Ascending aorta (tissue), 2 donors: ENCODE results near the gene POU3F2. TPM values are rescaled to one million over a fixed set of nuclear protein-coding genes. Genes with fewer than 3 reads are reported as not detected.
A peak's percentile ranks its signal among the peaks of the same experiment; 100 is the strongest.

Experiments
- DNase-seq, 2 donors: peaks; one replicate each; pipeline ENCODE4 v3.0.0-alpha.2; 2019; ENCODE audit warnings: low spot score in 2 of 2
- H3K27ac ChIP-seq, 2 donors: fragments of 200-600 bp; sonication (generic); one replicate each; pipeline ENCODE4 v1.5.1; 2016 to 2017; ENCODE audit warnings: mild to moderate bottlenecking in 1 of 2
- H3K27me3 ChIP-seq: fragments of 200-600 bp; sonication (generic); one replicate; pipeline ENCODE4 v1.5.1; 2017
- H3K36me3 ChIP-seq, 2 donors: fragments of 200-600 bp; sonication (generic); one replicate each; pipeline ENCODE4 v1.5.1; 2016
- H3K4me1 ChIP-seq, 2 donors: fragments of 200-600 bp; sonication (generic); one replicate each; pipeline ENCODE4 v1.5.1; 2016 to 2017; ENCODE audit warnings: mild to moderate bottlenecking in 1 of 2
- H3K4me3 ChIP-seq, 2 donors: fragments of 200-600 bp; sonication (generic); one replicate each; pipeline ENCODE4 v1.5.1; 2016 to 2017; ENCODE audit warnings: mild to moderate bottlenecking in 1 of 2
- H3K9me3 ChIP-seq, 2 donors: fragments of 200-600 bp; sonication (generic); one replicate each; pipeline ENCODE4 v1.5.1; 2016
- CTCF ChIP-seq, 3 experiments: fragments of 200-600 bp in 2 of 3; fragments of 450-650 bp in 1 of 3; sonication (generic) in 2 of 3; IDR thresholded peaks; one replicate each; pipeline ENCODE4 v1.5.1; 2016 to 2019; ENCODE audit warnings: antibody characterized with exemption in 3 of 3, mild to moderate bottlenecking in 1 of 3, moderate library complexity in 1 of 3
- intact Hi-C: fragments of 100-400 bp; cut with DNase I; formaldehyde crosslinking; loops from one replicate; pipeline ENCODE4 v1.15.1; 2023
- total RNA-seq: library from RNA; depleted of rRNA; stranded (reverse); fragments of >200 nt; gene quantifications from one replicate; pipeline ENCODE4 v1.1.0, GENCODE V29; 2016

The POU3F2 gene
- total RNA-seq, 1 donor from 2014 or later = not detected

GRCh38 chr6:98827295-98828159, 6.8 kb upstream of the POU3F2 start:
- Histone ChIP-seq H3K36me3 (no peaks in the 10 kb centered on the region), H3K4me1 (peaks cover 0 to 28% of the 10 kb centered on the region in 2 donors), H3K27me3 (peaks cover 36% of the 10 kb centered on the region), H3K9me3 (no peaks in the 10 kb centered on the region), H3K4me3 (peak overlapping the region in 1 of 2 donors; percentile 18), H3K27ac (no peak overlapping the region)
- no peak for TF ChIP-seq CTCF (IDR thresholded peaks at IDR 0.05)
- no peak for DNase-seq
- intact Hi-C loops = loop anchor here (10.0 kb wide), 1 partner anchor 787 kb away; no protein-coding TSS in a partner anchor

DNA sequence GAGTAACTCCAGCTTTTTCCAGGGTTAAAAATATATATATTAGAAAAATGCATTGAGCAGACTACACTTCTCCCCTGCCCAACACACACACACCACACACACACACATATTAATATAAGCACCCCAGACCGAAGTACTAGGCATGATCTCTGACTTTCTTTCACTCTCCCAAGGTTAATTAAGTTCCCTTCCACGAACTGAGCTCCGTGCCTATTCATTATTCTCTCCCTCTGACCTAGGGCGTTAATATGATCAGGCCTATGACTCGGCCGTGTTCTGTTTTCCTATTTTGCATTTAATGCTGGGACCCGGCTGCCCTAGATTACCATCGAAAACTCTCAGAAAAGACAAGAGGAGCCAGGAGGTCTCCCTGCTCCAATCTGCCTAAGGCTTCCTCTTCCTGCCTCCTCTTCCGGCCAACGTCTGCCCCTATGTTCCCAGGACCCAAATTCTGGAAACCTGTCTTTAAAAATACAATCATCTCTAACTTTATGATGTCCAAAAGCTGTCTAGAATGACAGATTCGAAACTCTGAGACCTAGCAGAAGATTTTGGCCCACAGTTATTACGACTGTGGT, 6.1 kb upstream of the POU3F2 start:
- no peak overlapping the region for H3K4me3 ChIP-seq
- H3K27ac ChIP-seq = no peak overlapping the region
- H3K27me3 ChIP-seq = peaks cover 36% of the 10 kb centered on the region
- no peak for DNase-seq
- H3K36me3 ChIP-seq = no peaks in the 10 kb centered on the region
- TF ChIP-seq CTCF (IDR thresholded peaks at IDR 0.05) = no peak
- intact Hi-C loops = loop anchor here (10.0 kb wide), 1 partner anchor 787 kb away; no protein-coding TSS in a partner anchor
- H3K4me1 ChIP-seq = peaks cover 0 to 34% of the 10 kb centered on the region in 2 donors
- H3K9me3 ChIP-seq = no peaks in the 10 kb centered on the region

DNA sequence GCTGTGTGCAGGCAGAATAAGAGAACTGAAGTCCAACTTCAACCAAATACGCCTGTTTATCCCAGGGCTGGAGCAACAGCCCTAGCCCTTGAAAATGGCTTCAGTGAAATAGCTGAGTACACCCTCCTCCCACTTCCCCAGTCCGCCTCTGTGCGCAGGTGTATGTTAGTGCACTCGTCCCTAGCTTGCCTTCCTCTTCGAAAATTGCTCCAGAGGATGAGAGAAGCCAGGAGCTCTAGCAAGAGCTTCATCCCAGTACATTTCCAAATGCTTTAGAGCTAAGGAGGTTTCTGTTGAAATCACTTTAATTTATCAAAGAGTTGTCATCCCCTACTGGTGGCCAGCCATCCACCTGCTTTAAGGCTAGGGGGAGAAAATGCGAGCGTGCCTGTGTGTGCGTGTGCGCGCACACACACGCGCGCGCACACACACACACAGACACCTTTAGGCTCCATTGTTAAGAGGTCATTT, 5.4 kb upstream of the POU3F2 start:
- peaks cover 0 to 34% of the 10 kb centered on the region in 2 donors for H3K4me1 ChIP-seq
- H3K27ac ChIP-seq = no peak overlapping the region
- no peaks in the 10 kb centered on the region for H3K9me3 ChIP-seq
- intact Hi-C loops = loop anchor here (10.0 kb wide), 1 partner anchor 786 kb away; no protein-coding TSS in a partner anchor
- no peak for DNase-seq
- TF ChIP-seq CTCF (IDR thresholded peaks at IDR 0.05) = no peak
- no peaks in the 10 kb centered on the region for H3K36me3 ChIP-seq
- no peak overlapping the region for H3K4me3 ChIP-seq
- H3K27me3 ChIP-seq = peaks cover 36% of the 10 kb centered on the region

GRCh38 chr6:98830146-98830545, 4.2 kb upstream of the POU3F2 start:
- H3K9me3 ChIP-seq = no peaks in the 10 kb centered on the region
- H3K4me1 ChIP-seq = peaks cover 1 to 28% of the 10 kb centered on the region in 2 donors
- intact Hi-C loops = loop anchor here (5.0 kb wide), 1 partner anchor 1632 kb away; the partner anchor contains the start of gene SIM1
- no peak overlapping the region for H3K4me3 ChIP-seq
- no peaks in the 10 kb centered on the region for H3K36me3 ChIP-seq
- no peak for TF ChIP-seq CTCF (IDR thresholded peaks at IDR 0.05)
- H3K27me3 ChIP-seq = peaks cover 36% of the 10 kb centered on the region
- DNase-seq = no peak
- no peak overlapping the region for H3K27ac ChIP-seq

- Histone ChIP-seq H3K36me3 (no peaks in the 10 kb centered on the region), H3K4me3 (peak overlapping the region in 1 of 2 donors; percentile 11), H3K4me1 (peaks cover 5 to 37% of the 10 kb centered on the region in 2 donors), H3K9me3 (no peaks in the 10 kb centered on the region), H3K27ac (no peak overlapping the region), H3K27me3 (peaks cover 41% of the 10 kb centered on the region)
- DNase-seq = no peak
- no peak for TF ChIP-seq CTCF (IDR thresholded peaks at IDR 0.05)
- intact Hi-C loops = loop anchor here (5.0 kb wide), 1 partner anchor 1631 kb away; the partner anchor contains the start of gene SIM1
Observed at GRCh38 chr6:98831057-98831958, 3.1 kb upstream of the POU3F2 start.
